Mesenchymal stem cell (in vitro differentiated cells and primary cell): ENCODE measurements around the gene COBL.

ENCODE experiments used
- DNase-seq: peaks from one replicate; pipeline ENCODE4 v3.0.0-alpha.2; 2013
- H2AFZ ChIP-seq: one replicate; pipeline ENCODE4 v1.6.1; 2013; ENCODE audit warnings: low read depth, mild to moderate bottlenecking, control low read depth, inconsistent platforms, low read length, moderate library complexity
- H2AK5ac ChIP-seq: 2 replicates; pipeline ENCODE4 v1.6.1; 2013; ENCODE audit warnings: low read length, moderate library complexity, mild to moderate bottlenecking, inconsistent platforms; ENCODE audit not compliant: severe bottlenecking
- H2BK120ac ChIP-seq: one replicate; pipeline ENCODE4 v1.6.1; 2013; ENCODE audit warnings: low read depth, mild to moderate bottlenecking, inconsistent platforms, low read length, moderate library complexity
- H2BK12ac ChIP-seq, 2 experiments: one replicate each; pipeline ENCODE4 v1.6.1; 2013; ENCODE audit warnings: inconsistent platforms in 2 of 2, low read length in 2 of 2, mild to moderate bottlenecking in 2 of 2, moderate library complexity in 2 of 2, control low read depth in 1 of 2
- H2BK15ac ChIP-seq: one replicate; pipeline ENCODE4 v1.6.1; 2013; ENCODE audit warnings: mild to moderate bottlenecking, low read depth, inconsistent platforms; ENCODE audit not compliant: poor library complexity, severe bottlenecking
- H2BK5ac ChIP-seq: 2 replicates; pipeline ENCODE4 v1.6.1; 2013; ENCODE audit warnings: low read depth, mild to moderate bottlenecking, low read length, control low read depth, inconsistent platforms; ENCODE audit not compliant: poor library complexity, severe bottlenecking
- H3K14ac ChIP-seq, 2 experiments: one replicate each; pipeline ENCODE4 v1.6.1; 2013; ENCODE audit warnings: inconsistent platforms in 2 of 2, low read length in 2 of 2, control low read depth in 1 of 2, mild to moderate bottlenecking in 1 of 2, moderate library complexity in 1 of 2
- H3K18ac ChIP-seq, 2 experiments: one replicate each; pipeline ENCODE4 v1.6.1; 2013; ENCODE audit warnings: inconsistent platforms in 2 of 2, low read length in 2 of 2, control low read depth in 1 of 2, low read depth in 1 of 2, mild to moderate bottlenecking in 1 of 2
- H3K23ac ChIP-seq, 2 experiments: one replicate each; pipeline ENCODE4 v1.6.1; 2013; ENCODE audit warnings: inconsistent platforms in 2 of 2, low read length in 2 of 2, mild to moderate bottlenecking in 2 of 2, moderate library complexity in 2 of 2, control low read depth in 1 of 2
- H3K27ac ChIP-seq: 2 replicates; pipeline ENCODE4 v1.5.1; 2013; ENCODE audit warnings: mild to moderate bottlenecking, moderate library complexity, low read length, control low read depth, inconsistent platforms; ENCODE audit not compliant: poor library complexity, severe bottlenecking
- H3K27me3 ChIP-seq, 2 experiments: 2 replicates each; pipeline versions ENCODE4 v1.6.1 to v1.7.0; 2013; ENCODE audit warnings: low read length in 2 of 2, mild to moderate bottlenecking in 2 of 2, moderate library complexity in 2 of 2, control low read depth in 1 of 2, inconsistent platforms in 1 of 2; ENCODE audit not compliant: control insufficient read depth in 1 of 2, insufficient read depth in 1 of 2
- H3K36me3 ChIP-seq, 2 experiments: 2 replicates each; pipeline versions ENCODE4 v1.6.1 to v1.7.0; 2013; ENCODE audit warnings: low read length in 2 of 2, control low read depth in 1 of 2, inconsistent platforms in 1 of 2, low read depth in 1 of 2, mild to moderate bottlenecking in 1 of 2; ENCODE audit not compliant: insufficient read depth in 2 of 2, control insufficient read depth in 1 of 2
- H3K4ac ChIP-seq, 2 experiments: one replicate each; pipeline ENCODE4 v1.6.1; 2013; ENCODE audit warnings: inconsistent platforms in 2 of 2, low read length in 2 of 2, mild to moderate bottlenecking in 2 of 2, moderate library complexity in 2 of 2, control low read depth in 1 of 2, low read depth in 1 of 2
- H3K4me1 ChIP-seq: 2 replicates; pipeline ENCODE4 v1.6.1; 2013; ENCODE audit warnings: low read depth, low read length, control low read depth; ENCODE audit not compliant: control insufficient read depth, insufficient read depth
- H3K4me2 ChIP-seq: 2 replicates; pipeline ENCODE4 v1.6.1; 2013; ENCODE audit warnings: low read length, mild to moderate bottlenecking, inconsistent platforms; ENCODE audit not compliant: poor library complexity, severe bottlenecking
- H3K4me3 ChIP-seq, 2 experiments: 2 replicates each; pipeline versions ENCODE4 v1.5.1 to v1.7.0; 2013; ENCODE audit warnings: low read length in 2 of 2, mild to moderate bottlenecking in 2 of 2, control low read depth in 1 of 2, low read depth in 1 of 2; ENCODE audit not compliant: insufficient read depth in 1 of 2
- H3K79me1 ChIP-seq: replicated peaks from 2 replicates; pipeline ENCODE4 v1.6.1; 2013; ENCODE audit warnings: mild to moderate bottlenecking, control low read depth, low read length, inconsistent platforms; ENCODE audit not compliant: poor library complexity, severe bottlenecking
- H3K9ac ChIP-seq: 2 replicates; pipeline ENCODE4 v1.7.0; 2013; ENCODE audit warnings: mild to moderate bottlenecking, low read length, moderate library complexity
- H3K9me3 ChIP-seq: 2 replicates; pipeline ENCODE4 v1.7.0; 2013; ENCODE audit warnings: mild to moderate bottlenecking, low read length; ENCODE audit not compliant: control insufficient read depth
- H4K8ac ChIP-seq: one replicate; pipeline ENCODE4 v1.6.1; 2013; ENCODE audit warnings: inconsistent platforms, mild to moderate bottlenecking, low read length, moderate library complexity
- H4K91ac ChIP-seq: one replicate; pipeline ENCODE4 v1.6.1; 2013; ENCODE audit warnings: mild to moderate bottlenecking, low read length, inconsistent platforms
- WGBS: methylation state at CpG from one replicate; pipeline ENCODE4 v1.1.7; 2013; ENCODE audit warnings: mixed read lengths; 5-methylcytosine and 5-hydroxymethylcytosine counted together

Gene COBL

DNA sequence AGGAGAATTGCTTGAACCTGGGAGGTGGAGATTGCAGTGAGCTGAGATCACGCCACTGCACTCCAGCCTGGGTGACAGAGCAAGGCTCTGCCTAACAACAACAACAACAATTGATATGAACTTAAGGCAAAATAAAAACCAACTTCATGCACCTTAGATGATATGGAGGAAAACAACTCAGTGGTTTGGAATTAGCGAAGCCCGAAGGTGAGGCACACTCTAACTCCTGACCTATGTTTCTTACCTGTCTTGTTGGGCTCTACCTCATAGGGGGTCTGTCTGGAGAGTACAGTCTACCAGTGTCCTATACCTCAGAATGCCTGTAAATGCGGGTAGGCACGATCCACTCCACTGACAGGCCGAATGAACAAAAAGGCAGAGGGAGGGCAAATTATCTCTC lies 24.3 kb upstream of the COBL start:
- Histone ChIP-seq H4K8ac (no peak overlapping the region), H3K9ac (no peak overlapping the region), H2AK5ac (no peak overlapping the region), H3K36me3 (no peaks in the 10 kb centered on the region), H2BK5ac (no peak overlapping the region), H3K14ac (no peak overlapping the region), H3K23ac (no peak overlapping the region), H3K4ac (no peak overlapping the region), H3K27me3 (peaks cover 0 to 43% of the 10 kb centered on the region in 2 experiments), H3K79me1 (no peaks in the 10 kb centered on the region), H3K27ac (no peak overlapping the region), H3K4me3 (no peak overlapping the region), H2BK15ac (no peak overlapping the region), H2AFZ (no peak overlapping the region), H4K91ac (no peak overlapping the region), H3K4me2 (no peak overlapping the region), H3K9me3 (no peaks in the 10 kb centered on the region), H3K4me1 (no peaks in the 10 kb centered on the region), H2BK120ac (no peak overlapping the region), H2BK12ac (no peak overlapping the region), H3K18ac (no peak overlapping the region)
- DNase-seq: no peak
- 95% methylated on average over 5 of the region's 6 CpGs for WGBS

DNA sequence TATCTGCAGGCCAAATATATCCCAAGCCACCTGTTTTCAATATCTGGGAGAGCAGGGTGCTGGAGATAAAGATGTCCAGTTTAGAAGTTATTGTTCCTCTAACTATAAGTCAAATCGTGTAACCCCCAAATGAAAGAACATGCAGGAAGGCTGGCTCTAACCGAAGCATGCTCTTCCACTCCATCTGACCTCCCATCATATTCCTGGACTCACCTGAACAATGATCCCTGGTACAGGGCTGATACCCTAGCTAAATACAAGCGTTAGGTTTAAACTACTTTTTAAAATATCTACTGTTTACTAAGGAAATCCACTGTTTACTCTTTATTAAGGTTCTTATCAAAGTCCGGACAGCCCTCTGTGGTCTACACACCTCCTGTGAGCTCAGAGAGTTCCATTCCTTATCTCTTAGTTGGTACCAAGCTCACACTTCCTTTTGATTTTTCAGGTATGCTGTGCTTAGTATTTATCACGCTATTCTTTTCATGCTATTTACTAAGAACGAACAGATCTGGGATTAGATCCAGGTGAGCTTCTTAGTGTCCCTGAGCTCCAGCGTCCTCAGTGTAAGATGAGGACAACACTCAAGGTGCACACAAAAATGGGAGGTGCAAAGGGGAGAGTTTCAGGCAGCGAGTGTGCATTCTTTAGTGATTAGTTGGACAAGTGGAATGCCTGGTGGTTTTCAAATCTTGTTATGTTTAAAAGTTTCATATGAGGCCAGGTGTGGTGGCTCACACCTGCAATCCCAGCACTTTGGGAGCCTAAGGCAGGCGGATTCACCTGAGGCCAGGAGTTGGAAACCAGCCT lies 23.6 kb upstream of the COBL start:
- H3K4me1 ChIP-seq: no peaks in the 10 kb centered on the region
- no peak overlapping the region for H2BK120ac ChIP-seq
- no peaks in the 10 kb centered on the region for H3K79me1 ChIP-seq
- H3K4me2 ChIP-seq: no peak overlapping the region
- no peak for DNase-seq
- H3K4ac ChIP-seq: no peak overlapping the region
- no peak overlapping the region for H2AK5ac ChIP-seq
- H3K36me3 ChIP-seq: no peaks in the 10 kb centered on the region
- WGBS: 76% methylated on average over 9 of the region's 9 CpGs
- no peak overlapping the region for H2BK5ac ChIP-seq
- H4K91ac ChIP-seq: no peak overlapping the region
- no peak overlapping the region for H3K23ac ChIP-seq
- H3K18ac ChIP-seq: no peak overlapping the region
- no peak overlapping the region for H3K27ac ChIP-seq
- peak overlapping the region; percentile 10 for H2AFZ ChIP-seq
- H2BK15ac ChIP-seq: no peak overlapping the region
- no peaks in the 10 kb centered on the region for H3K9me3 ChIP-seq
- no peak overlapping the region for H3K4me3 ChIP-seq
- H3K14ac ChIP-seq: no peak overlapping the region
- H3K9ac ChIP-seq: no peak overlapping the region
- no peak overlapping the region for H2BK12ac ChIP-seq
- H4K8ac ChIP-seq: no peak overlapping the region
- peaks cover 0 to 36% of the 10 kb centered on the region in 2 experiments for H3K27me3 ChIP-seq

DNA sequence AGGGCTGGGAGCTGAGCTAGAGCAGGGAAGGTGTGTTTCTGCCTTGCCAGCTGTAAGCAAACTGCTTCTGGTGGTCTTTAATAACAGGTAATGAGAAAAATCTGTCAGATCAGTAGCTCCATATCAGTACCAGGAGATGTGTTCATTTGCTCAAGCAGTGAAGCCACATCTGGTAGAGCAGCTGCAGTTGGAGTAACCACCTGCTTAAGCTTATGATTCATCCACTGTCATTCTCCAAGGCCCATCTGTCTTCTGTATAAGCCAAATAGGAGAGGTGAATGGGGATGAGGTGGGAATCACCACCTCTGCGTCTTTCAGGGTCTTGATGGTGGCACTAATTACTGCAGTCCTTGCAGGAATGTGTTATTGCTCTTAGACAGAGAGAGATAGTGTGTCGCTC lies 18.4 kb upstream of the COBL start:
- no peaks in the 10 kb centered on the region for H3K9me3 ChIP-seq
- H3K79me1 ChIP-seq: no peaks in the 10 kb centered on the region
- H4K91ac ChIP-seq: no peak overlapping the region
- H2AFZ ChIP-seq: no peak overlapping the region
- no peak overlapping the region for H2BK5ac ChIP-seq
- WGBS: 86% methylated on average over 2 of the region's 2 CpGs
- no peak overlapping the region for H3K23ac ChIP-seq
- no peak overlapping the region for H4K8ac ChIP-seq
- DNase-seq: no peak
- H3K4ac ChIP-seq: no peak overlapping the region
- H3K4me2 ChIP-seq: no peak overlapping the region
- no peak overlapping the region for H2BK12ac ChIP-seq
- no peak overlapping the region for H2AK5ac ChIP-seq
- no peak overlapping the region for H3K18ac ChIP-seq
- H3K27ac ChIP-seq: no peak overlapping the region
- H3K14ac ChIP-seq: no peak overlapping the region
- no peak overlapping the region for H3K4me3 ChIP-seq
- H3K36me3 ChIP-seq: no peaks in the 10 kb centered on the region
- H2BK15ac ChIP-seq: no peak overlapping the region
- no peak overlapping the region for H3K9ac ChIP-seq
- H3K4me1 ChIP-seq: no peaks in the 10 kb centered on the region
- H3K27me3 ChIP-seq: peaks cover 0 to 9% of the 10 kb centered on the region in 2 experiments
- no peak overlapping the region for H2BK120ac ChIP-seq

DNA sequence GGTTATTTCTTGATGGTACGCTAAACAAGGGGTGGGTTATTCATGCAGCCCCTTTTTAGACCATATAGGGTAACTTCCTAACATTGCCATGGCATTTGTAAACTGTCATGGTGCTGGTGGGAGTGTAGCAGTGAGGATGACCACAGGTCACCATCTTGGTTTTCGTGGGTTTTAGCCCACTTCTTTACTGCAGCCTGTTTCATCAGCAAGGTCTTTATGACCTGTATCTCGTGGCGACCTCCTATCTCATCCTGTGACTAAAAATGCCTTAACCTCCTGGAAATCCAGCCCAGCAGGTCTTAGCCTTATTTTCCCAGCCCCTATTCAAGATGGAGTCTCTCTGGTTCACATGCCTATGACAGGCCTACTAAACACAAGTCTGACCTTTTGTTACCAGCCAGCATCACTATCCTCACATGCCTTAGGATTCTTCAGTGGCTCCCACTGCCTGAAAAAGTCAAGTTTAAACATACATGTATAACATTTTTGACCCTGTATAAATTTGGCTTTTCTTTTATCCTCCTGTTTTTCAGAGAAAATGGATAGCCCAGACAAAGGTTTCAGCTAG lies 13.2 kb upstream of the COBL start:
- H4K8ac ChIP-seq: no peak overlapping the region
- H3K27me3 ChIP-seq: peaks cover 0 to 11% of the 10 kb centered on the region in 2 experiments
- H3K18ac ChIP-seq: no peak overlapping the region
- no peak overlapping the region for H2AK5ac ChIP-seq
- no peak overlapping the region for H3K4me2 ChIP-seq
- H4K91ac ChIP-seq: no peak overlapping the region
- no peak overlapping the region for H3K4ac ChIP-seq
- no peak overlapping the region for H3K27ac ChIP-seq
- H3K9ac ChIP-seq: no peak overlapping the region
- no peak overlapping the region for H3K23ac ChIP-seq
- H3K14ac ChIP-seq: no peak overlapping the region
- no peaks in the 10 kb centered on the region for H3K36me3 ChIP-seq
- H2BK120ac ChIP-seq: no peak overlapping the region
- DNase-seq: no peak
- H2AFZ ChIP-seq: no peak overlapping the region
- H3K79me1 ChIP-seq: no peaks in the 10 kb centered on the region
- H2BK15ac ChIP-seq: no peak overlapping the region
- H3K4me1 ChIP-seq: no peaks in the 10 kb centered on the region
- no peak overlapping the region for H2BK5ac ChIP-seq
- H2BK12ac ChIP-seq: no peak overlapping the region
- WGBS: 66% methylated on average over 4 of the region's 4 CpGs
- H3K9me3 ChIP-seq: no peaks in the 10 kb centered on the region
- H3K4me3 ChIP-seq: no peak overlapping the region
